NK-92 (cell line): Measurements from ENCODE around the gene SERPINB10.
"Not testable (repeated sequence)": the region's sequence is repeated elsewhere in the genome, so short reads cannot be mapped to it uniquely, and the experiment has no call there.

Experiments
- DNase-seq: peaks from one replicate; lab custom pipeline; 2025; ENCODE audit not compliant: unreplicated experiment; lab: John Stamatoyannopoulos, UW

Gene SERPINB10

DNA sequence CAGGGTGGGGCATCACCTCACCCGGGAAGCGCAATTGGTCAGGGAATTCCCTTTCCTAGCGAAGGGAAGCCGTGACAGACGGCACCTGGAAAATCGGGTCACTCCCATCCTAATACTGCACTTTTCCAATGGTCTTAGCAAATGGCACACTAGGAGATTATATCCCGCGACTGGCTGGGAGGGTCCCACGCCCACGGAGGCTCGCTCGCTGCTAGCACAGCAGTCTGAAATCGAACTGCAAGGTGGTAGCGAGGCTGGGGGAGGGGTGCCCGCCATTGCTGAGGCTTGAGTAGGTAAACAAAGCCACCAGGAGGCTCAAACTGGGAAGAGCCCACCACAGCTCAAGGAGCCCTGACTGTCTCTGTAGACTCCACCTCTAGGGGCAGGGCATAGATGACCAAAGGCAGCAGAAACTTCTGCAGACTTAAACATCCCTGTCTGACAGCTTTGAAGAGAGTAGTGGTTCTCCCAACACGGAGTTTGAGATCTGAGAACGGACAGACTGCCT lies 32.8 kb downstream of the SERPINB10 start:
- DNase-seq = not testable (repeated sequence)

DNA sequence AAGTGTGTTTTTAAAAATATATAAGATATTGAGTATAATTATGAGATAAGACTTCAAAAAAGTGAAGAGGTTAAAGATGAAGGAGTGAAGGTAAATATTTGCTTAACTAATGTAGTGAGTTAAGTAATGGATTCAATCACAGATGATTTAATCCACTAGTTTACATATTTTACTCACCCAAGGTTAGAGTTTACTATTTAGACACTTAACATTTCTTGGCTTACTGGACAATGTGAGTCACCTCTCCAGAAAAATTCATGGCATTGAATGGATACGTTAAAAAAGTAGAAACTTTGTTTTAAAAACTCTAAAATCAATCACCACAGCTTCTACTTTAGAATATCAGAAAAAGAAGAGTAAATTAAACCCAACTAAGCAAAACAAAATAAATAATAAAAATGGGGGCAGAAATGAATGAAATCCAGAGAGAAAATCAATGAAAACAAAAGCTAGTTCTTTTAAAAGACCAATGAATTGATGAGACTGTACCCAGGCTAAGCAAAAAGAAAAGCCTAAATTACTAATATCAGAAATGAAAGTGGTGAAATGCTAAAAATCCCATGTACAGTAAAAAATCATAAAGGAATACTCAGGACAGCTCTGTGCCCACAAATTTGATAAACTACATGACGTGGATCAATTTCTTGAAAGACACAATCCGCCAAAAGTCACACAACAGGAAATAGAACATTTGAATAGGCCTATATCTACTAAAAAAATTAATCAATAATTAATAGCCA lies 39.5 kb downstream of the SERPINB10 start:
- DNase-seq = no peak

DNA sequence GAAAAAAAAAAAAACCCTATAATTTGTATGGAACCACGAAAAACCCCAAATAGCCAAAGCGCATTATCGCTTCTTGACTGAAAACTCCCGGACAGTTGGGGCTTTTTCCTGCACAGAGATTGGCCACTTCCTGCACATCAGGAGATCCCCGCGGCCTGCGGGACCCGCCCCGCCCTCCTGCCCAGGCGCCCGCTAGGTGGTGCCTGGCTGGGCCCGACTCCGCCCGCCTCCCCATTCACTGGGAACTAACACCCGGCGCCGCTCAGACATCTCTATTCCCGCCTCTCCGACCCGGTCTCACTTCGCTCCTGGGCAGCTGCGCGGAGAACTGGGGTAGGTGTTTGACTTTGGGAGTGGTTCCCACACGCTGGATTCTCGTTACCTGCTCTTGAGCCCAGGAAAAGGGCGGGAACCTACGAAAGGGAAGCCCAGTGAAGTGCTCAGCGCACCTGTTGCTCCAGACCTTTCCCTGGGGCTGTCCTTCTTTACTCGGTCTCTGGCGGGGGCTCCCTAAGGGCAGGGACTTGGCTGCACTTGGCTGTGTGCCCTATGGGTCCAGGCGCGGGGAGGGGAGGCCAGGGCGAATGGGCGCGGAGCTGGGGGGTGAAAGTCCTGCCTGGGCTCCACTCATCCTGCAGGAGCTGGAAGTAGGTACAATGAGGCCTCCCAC lies 41.4 kb downstream of the SERPINB10 start, which contains the start of gene HMSD:
TSS of gene HMSD (plus strand) at position 234 of the 670 bp plus-strand sequence. CDS start 4,155 bp downstream, outside the sequence.
- DNase-seq = no peak

DNA sequence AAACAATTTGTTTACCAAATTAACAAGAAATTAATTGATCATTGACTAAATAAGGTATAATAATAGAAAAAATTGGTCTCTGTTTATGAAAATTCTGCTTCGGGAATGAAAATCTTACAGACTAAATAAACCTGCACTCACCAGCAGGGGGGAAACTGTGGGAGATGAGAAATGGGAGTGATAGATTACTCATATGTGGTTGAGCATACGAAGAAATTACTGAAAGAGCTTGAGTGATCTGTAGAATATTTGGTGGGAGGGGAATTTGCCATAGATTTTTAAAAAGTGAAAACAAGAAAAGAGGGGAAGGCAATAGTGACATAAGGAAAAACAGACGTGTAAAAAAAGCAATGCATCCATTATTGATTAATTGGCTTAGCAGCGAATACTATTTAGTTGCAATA lies 43.5 kb downstream of the SERPINB10 start:
- DNase-seq = no peak

DNA sequence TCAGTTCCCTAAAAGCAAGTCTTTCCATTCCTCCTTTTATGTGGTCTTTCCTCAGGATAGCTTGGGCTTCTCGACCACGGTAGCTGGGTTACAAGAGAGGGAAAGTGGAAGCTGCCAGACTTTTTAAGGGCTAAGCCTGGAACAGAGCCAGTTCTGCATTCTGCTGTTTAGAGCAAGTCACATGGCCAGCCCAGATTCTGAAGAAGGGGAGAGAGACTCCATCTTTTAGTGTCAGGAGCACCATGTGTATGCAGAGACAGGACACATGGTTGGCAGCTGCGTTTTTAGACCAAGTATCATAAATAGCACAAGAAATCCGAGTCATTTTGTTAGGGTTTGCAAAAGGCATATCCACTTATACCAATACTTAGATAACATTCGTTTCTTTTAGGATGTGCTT lies 46.1 kb downstream of the SERPINB10 start:
- DNase-seq = no peak

DNA sequence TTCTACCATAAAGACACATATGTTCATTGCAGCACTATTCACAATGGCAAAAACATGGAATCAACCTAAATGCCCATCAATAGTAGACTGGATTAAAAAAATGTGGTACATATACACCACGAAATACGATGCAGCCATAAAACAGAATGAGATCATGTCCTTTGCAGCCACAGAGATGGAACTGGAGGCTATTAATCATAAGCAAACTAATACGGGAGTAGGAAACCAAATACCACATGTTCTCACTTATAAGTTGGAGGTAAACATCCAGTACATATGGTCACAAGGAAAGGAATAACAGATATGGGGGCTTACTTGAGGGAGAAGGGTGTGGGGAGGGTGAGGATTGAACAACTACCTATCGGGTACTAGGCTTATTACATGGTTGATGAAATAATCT lies 49.0 kb downstream of the SERPINB10 start:
- DNase-seq = no peak

DNA sequence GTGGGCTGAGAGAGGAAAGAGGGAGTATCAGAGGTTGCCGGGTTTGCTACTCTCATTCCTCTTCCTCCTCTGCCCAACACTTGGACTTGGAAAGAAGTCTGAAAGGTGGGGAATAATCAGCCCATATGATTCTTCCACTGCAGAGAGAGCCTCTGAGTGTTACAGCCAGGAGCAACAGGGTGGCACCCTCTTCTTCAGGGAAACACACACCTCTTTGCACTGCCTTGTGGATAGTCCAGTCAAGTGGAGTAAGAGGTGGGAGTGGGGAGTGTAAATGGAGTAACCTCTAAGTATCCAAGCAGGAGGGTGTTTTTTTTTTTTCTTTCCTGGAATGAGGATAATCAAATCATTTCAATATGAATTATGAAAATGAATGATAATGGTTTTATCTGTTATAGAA lies 53.1 kb downstream of the SERPINB10 start:
- DNase-seq = no peak

DNA sequence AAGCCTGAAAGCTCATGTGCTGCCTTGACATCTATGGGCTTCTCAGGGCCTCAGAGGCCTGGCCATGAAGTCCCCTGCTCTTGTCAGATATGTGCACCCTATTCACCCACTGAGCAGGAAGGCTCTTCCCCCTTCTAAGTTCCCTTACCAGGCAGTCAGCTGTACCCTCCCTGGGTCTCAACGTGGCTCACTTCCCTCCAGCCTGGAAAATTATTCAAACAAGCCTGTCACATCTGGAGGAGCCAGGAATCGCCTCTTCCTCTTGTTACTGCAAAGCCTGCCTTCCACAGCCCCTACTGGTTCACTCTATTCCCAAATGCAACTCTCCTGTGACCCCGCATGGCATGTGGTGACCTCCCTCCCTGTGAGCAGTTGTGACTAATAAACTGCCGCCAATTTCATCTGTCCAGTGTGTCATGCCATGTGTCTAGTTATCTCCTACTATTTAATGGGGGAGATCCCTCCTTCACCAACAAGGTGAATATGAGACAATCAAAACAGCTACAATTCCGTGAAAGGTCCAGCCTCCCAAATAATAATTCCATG lies 53.8 kb downstream of the SERPINB10 start:
- no peak for DNase-seq

DNA sequence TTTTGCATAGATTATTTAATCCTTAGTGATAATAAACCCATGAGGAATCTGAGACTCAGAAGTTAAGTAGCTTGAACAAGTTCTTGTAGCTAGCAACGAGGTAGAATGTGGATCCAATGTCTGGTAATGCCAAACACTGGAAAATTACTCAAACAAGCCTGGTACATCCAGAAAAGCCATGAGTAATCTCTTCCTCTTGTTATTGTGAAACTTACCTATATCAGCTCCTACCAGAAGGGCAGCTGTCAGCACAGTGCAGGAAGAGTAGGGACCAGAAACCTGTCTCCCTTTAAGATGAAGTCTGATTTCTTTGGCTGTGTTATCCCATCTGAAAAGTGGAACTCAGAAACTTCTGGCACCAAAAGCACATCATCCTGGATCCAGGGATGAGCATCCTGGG lies 54.4 kb downstream of the SERPINB10 start:
- DNase-seq = no peak

DNA sequence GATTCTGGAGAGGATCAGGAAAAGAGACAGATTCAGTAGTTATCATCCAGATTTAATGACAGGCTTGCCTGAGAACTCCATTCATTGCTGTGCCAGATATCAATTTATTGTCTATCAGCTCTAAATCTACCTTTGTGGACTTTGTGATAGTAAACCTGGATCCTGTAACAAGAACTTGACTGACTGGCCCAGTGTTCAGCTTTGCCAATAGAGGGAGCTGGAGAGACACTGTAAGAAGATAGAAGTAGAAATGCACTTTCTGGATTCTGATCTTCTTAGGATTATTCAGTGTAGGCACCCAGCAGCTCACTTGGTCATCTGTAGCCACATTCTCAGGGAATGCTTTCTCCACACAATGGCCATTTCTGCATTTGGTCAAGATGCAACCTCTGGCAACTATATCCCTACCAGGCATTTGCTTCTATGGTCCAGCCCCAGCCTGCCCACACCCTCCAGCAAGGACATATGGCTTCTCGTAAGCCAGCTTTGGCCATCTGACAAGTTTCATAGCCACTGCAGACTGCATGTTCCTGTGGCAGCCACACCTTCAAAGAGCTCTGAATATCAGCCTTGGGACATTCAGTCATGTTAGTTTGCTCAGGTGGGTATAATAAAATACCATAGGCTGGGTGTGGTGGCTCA lies 56.0 kb downstream of the SERPINB10 start:
- no peak for DNase-seq

DNA sequence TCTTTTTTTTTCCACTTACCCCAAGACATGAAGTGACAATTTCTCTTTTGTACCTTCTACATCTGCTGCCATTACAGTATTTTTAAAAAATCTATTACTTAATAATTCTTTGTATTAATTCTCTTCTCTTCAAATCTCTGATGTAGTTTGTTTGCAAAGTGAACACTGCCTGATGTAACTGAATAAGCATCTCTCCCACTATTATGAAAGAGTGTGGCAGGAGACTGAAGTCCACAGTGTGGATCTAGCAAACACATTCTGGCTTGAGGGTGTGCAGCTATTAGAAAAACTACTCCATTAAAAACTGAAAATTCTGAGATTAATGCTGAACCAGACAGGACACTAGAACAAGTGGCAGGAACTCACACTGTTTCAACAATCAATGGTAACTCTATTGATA lies 57.1 kb downstream of the SERPINB10 start:
- no peak for DNase-seq

DNA sequence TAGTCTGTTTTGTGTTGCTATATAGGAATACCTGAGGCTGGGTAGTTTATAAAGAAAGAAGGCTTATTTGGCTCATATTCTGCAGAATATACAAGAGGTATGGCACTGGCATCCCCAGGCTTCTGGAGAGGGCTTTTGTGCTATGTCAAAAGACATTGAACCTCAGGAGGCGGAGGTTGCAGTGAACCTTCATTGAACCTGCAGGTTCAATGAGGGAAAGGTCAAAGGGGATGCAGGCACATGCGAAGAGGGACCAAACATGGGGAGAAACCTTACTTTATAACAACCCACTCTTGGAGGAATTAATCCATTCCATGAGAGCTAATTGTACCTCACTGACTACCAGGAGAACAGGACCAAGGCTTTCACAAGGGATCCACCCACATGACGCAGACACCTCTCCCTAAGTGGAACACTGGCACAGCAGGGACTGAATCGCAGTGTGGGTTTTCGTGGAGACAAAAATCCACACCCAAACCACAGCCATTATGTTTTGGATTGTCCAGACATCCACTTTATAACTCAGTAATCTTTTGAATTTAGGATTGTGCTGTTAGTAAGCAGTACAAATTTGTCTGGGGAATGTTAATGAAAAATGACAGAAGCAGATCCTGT lies 58.1 kb downstream of the SERPINB10 start:
- no peak for DNase-seq

DNA sequence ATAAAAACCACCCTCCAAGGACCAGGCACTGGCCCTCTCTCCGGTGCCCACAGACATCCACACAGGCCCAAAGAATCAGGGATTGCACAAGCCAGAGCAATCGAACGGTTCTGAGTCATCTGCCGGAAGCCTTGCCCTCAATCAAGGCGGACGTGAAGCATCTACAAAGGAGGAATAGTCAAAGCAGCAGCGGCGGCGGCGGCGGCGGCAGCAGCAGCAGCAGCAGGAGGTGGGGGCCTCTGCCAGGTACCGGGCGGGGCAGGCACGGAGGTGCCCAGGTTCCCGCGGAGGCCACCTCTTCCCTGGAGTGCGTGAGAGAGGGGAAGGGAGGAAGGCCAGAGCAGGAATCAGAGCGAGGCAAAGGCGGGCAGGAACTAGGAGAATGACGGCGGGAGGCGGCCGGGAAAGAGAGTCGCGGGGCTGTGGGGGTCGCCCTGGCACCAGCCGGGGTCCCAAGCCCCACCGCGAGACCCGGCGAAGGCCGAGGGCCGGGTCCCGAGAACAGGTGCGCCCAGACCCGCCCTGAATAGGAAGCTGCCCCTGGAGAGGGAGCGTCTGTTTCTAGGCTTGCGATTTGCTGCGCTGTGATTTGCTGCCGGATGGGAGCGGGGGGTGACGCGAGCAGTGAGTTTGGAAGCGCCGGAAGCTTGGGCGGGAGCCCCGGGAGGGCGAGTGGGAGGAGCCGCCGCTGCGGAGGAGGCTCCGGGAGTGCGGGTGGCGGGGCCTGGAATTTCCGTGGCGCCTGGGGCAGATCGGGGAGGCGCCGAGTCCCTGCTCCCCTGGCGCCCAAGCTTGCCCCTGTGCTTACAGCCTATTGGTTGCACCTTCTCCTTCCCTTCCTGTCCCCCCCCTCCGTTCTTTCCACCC lies 62.4 kb downstream of the SERPINB10 start, which contains the start of gene SERPINB8:
TSS of gene SERPINB8 (plus strand) at position 140 of the 867 bp plus-strand sequence. CDS start 8,228 bp downstream, outside the sequence.
- no peak for DNase-seq

DNA sequence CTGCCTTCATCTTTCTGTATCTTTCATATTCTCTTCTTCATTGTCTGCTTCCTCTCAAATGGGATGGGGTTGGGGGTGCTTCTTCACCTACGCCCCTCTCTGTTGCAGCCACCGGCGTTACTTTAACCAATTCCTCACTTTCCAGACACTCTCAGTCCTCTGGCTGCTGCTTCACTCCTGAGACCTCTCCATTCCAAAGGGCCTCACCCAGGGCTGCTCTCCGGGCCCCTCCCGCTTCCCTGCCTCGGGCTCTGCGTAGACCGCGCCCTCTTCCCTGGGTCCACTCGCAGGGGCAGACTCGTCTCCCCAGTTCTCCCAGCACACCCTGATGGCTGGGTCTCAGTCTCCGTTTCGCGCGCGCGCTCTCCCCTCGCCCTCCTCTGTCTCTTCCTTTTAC lies 63.0 kb downstream of the SERPINB10 start:
- no peak for DNase-seq

DNA sequence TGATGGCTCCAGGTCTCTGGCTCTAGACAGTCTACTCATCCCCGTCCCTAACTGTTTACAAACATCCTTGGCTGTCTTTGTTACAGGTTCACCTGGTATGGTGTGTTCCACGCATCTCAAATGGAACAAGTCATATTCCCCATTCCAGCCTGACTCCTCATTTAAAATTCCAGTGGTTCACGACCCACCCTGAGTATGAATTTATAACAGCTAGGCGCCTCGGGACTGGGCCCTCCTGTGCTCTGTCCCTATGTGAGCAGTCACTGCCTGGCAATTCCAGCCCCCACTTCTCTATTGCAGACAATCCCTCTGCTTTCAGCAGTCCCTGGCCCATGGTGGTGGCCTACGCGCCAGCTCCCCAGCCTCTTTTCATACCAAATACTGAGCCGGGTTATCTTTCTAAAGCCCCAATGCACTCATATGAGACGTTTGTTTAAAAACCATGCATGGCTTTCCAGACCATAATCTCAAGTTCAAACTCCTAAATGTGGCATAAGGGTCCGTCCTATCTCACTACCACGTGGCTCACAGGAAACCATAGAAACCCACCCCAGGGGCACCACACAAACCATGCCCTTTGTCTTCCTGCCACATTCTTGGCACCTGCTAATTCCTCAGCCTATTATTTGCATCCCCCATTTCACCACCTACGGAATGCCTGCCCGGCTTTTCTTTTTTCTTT lies 63.7 kb downstream of the SERPINB10 start:
- no peak for DNase-seq

DNA sequence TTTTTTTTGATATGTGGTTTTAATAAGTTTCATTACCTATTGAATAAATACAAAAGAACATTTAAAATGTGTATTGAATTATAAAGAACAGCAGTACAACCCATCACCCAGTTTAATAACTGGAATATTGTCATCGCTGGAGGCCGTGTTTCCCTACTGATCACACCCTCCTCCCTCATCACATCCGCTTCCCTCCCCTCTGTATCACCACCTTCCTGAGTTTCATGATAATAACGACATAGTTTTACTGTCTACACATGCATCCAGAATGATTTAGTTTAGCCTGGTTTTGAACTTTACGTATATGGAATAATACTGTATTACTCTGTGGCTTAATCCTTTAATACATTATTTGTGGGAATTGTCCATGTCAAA lies 64.2 kb downstream of the SERPINB10 start:
- no peak for DNase-seq

DNA sequence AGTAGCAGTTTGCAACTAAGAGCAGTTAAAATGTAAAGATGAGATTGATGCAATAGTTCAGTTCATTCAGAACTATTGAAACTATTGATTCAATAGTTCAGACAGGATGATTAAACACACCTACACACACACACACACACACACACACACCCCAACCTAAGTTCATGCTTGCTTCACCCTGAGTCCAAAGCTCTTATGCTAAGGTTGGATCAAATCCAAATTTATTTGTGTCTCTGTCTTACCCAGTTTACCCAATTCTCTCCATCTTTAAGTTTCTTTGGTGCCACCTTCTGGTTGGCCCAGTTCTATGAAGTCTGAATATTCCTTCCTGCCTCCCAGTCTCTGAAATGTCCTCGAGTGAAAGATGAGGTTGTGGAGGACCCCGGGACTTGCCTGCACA lies 67.2 kb downstream of the SERPINB10 start:
- no peak for DNase-seq

DNA sequence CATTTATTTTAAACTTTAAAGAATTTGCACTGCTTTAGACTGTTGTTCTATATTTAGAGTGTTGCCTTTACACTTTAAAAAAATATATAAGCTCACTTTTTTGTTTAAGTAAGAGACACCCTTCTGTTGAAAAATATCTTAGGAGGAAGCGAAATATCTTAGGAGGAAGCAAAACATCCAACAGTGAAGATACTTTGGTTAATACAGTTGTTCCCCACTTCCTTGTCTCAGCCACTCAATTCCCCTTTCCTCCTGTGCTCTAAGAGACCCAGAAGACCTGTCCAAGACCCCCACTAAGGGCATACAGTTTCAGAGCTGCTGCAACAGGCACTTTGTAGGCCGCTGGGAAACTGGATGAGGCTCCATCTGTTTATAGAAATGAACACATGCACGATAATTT lies 67.9 kb downstream of the SERPINB10 start:
- DNase-seq = no peak

DNA sequence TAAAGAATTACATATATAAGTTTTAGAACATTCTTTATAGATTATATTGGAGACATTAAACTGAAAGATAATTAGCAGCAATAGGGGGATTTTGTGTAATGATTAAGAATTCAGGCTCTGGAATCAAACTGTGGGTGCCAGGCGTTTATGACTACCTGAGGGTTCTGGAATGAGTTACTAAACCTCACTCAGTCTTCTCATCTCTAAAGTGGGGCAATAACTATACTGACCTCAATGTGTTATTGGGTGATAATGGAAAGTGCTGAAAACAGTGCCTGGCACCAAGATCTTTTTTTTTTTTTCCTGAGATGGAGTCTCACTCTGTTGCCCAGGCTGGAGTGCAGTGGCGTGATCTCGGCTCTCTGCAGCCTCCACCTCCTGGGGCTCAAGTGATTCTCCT lies 69.3 kb downstream of the SERPINB10 start:
- DNase-seq = no peak
